ENCODE results near the gene BMP7.

BMP7 gene

GRCh38 chr20:57139342-57140093, 126.9 kb downstream of the BMP7 start:
- no peak for DNase-seq

DNA sequence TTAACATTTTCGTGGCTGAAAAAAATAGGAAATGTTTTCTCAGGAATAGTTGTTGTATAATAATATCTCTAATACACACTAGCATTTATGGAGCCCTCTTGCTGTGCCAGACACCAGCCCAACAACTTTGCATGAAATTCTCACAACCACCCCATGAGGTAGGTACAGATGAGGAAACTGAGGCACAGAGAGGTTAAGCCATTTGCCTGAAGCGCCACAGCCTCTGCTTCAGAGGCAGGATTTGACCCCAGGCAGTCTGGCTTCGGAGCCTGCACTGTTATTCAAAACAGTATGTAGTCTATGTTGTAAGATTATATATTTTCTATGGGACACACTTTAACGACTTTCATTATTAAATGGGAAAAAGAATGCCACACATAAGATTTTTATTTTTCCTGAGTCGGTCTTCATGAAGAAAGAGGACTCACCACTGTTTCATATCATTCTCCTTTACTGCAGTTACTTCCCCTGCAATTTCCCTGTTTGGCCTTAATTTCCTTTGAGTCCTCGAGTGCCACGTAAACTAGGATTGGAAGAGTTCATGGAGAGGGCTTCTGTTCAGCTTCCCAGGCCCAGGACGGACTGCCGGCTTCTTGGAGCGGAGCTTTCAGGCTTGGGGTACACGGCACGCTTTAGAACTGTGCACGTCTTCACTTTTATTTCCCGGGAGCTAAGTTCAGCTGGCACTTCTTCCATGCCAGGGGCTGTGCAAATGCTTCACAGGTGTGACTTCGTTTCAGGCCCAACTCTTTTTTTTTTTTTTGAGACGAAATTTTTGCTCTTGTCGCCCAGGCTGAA, 128.0 kb downstream of the BMP7 start:
- no peak for DNase-seq

DNA sequence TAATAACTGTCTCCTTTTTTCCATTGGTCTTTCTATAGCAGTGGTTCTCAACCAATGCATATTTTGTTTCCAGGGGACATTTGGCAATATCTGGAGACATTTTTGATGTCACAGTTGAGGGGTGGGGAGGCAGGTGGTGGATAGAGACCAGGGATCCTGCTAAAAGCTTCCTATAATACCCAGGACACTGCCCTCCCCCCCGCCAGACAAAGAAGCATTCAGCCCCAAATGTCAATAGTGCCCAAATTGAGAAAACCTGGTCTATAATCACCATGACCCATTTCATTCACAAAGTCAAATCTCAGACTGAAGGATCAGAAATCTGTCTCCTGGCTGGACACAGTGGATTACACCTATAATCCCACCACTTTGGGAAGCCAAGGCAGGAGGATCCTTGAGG, 128.8 kb downstream of the BMP7 start:
- DNase-seq = no peak

- no peak for DNase-seq
Observed at GRCh38 chr20:57136734-57137133, 129.7 kb downstream of the BMP7 start.

- no peak for DNase-seq
Observed at GRCh38 chr20:57135875-57136274, 130.6 kb downstream of the BMP7 start.

DNA sequence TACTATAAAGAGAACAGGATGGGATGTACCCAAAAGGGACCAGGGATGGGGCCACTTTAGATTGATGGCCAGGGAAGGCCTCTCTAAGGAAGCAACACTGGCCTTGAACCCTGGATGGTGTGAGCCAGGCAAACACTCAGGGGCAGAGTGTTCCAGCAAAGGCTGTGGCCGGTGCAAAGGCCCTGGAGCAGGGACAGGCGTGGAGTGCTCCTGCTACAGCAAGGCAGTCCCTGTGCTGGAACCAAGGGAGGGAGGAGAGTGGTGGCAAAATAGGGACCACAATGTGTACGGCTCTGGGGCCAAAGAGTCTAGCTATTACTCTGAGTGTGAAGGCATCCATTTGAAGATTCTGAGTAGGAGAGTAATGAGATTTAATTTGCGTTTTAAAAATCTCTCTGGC, 131.6 kb downstream of the BMP7 start:
- no peak for DNase-seq

GRCh38 chr20:57133926-57134650, 132.4 kb downstream of the BMP7 start:
- DNase-seq = no peak

DNA sequence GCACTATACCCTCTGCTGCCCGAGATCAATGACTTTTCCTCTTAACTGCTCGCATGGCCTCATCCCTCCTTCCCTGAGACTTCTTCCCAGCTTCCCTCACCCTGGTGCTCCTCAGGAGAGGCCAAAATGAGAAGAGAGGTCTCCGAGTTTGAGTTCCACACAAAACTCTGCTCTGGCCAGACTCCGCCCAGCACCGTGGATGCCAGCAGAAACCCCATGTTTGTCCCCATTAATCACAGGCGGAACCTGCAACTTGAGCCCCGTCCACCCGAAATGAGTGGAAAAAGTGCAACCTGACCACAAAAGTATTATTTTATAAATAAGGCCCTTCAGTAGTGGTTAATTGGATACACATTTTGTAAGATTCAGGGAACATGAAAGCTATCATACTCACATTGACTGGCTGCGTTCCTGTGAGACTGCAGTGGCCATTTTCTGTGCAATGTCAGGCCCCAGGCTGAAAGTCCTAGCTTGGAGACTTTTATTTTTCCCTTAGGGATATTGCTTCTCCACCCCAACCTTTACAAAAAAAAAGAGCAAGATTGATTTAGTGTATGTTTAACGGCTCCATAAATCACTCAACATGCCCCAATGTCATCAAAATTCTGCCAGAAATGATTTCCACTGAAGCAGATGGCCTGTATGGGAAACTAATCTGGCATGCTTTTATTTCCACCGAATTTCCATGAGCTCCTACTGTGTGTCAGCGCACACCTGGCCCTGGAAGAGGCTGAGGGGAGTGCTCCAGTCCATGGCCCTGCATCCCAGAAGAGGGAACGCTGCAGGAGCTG, 134.6 kb downstream of the BMP7 start:
- DNase-seq = no peak

- DNase-seq = no peak
Observed at GRCh38 chr20:57131077-57131476, 135.4 kb downstream of the BMP7 start.

- DNase-seq = no peak
Observed at GRCh38 chr20:57130160-57130772, 136.2 kb downstream of the BMP7 start.

- DNase-seq = no peak
Observed at GRCh38 chr20:57129303-57129702, 137.1 kb downstream of the BMP7 start.

DNA sequence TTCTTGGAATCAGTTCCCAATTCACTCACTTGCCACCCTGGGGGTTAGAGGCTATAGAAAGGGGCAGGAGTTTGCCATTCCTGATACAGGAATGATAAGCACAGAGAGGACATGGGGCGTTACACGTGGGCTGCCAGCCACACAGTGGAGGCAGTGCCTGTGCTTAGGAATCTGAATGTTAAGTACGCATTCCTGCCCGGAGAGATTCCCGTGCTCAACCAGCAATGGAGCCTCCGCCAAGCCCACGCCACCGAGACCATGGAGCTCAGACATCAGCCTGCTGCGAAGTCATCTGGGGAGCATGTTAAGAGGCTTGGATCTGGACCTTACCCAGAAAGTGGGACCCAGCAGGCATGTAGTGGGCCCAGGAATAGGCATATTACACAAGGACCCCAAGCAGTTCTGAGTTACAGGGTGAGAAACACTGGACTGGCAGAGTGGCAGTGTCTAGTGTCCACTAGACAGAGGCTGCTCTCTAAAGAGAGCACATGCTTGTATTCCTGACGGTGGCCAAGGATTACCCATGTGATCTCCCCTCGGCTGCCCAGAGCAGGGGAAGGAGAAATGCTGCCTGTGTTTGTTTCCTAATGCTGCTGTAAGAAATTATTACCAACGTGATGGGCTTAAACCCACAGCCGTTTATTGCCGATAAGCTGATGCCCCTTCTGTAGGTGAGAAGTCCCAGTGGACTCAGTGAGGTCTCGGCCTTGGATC, 138.2 kb downstream of the BMP7 start:
- DNase-seq = no peak

DNA sequence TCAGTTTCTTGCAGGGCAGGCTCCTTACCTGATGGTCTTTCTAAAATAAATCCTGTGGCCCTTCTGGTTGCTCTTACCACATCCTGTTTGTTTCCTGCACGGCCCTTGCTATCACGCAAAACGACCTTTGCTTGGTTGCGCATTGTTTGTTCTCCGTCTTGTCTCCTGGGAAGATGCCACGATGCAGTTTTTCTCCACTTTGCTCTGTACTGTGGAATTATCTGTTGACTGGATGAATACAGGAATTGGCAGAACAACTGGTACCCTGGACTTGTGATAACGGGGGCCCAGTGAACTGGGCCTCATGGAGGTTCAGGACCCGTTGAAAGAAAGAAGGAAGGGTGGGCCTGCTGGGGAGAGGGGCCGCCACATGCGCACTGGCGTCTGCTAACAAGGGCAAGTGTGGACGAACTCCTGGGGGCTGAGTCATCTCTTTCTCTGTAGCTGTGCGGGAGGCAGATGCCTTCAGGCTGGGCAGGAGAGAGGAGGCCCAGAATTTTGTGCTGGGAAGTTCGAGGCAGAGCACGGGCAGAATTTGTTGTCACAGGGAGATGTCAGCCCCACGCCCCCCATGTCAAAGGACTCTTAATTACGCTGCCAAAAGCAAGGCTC, 139.9 kb downstream of the BMP7 start:
- no peak for DNase-seq

GRCh38 chr20:57124800-57125517, 141.5 kb downstream of the BMP7 start:
- DNase-seq = no peak

DNA sequence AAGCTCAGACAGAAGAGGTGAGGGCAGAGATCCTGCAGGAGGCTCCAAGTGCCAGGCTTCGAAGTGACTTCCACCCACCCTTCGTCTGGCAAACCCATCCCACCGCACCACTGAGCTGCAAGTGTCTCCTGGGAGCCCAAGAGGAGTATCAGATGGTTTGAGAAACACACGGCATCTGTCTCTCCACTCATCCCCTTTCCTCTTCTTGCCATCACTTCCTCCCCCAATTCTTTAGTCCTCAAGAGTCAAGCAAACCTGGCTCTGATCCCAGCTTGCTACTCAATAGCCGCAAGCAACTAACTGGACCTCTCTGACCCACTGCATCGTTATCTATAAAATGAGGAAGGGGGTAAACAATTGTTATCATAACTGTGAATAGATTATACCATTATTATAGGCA, 142.1 kb downstream of the BMP7 start:
- DNase-seq = no peak

DNA sequence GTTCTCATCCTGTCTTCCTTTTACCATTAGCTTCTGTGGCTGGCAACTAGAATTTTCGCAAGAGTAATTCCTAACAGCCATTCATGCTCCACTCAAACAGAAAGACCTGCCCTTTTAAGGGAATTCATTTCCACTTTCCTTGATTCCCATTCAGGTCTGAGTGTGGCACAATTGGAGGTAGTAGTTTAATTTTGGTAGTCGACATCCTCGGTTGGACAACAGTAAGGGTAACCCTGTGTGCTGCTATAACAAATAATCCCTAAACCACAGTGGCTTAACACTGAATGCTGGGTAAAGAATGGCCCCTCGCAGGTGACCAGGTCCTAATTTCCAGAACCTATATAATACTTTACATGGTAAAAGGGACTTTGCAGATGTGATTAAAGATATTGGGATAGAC, 142.9 kb downstream of the BMP7 start:
- no peak for DNase-seq

GRCh38 chr20:57122536-57123489, 143.6 kb downstream of the BMP7 start:
- no peak for DNase-seq

GRCh38 chr20:57118964-57119363, 147.5 kb downstream of the BMP7 start:
- no peak for DNase-seq
